Measurements from ENCODE around the gene SLC39A11. TPM values are rescaled to one million over a fixed set of nuclear protein-coding genes. Genes with fewer than 3 reads are reported as not detected.

SLC39A11 gene
- total RNA-seq, 1 donor from 2014 or later, result 5.5 TPM

DNA sequence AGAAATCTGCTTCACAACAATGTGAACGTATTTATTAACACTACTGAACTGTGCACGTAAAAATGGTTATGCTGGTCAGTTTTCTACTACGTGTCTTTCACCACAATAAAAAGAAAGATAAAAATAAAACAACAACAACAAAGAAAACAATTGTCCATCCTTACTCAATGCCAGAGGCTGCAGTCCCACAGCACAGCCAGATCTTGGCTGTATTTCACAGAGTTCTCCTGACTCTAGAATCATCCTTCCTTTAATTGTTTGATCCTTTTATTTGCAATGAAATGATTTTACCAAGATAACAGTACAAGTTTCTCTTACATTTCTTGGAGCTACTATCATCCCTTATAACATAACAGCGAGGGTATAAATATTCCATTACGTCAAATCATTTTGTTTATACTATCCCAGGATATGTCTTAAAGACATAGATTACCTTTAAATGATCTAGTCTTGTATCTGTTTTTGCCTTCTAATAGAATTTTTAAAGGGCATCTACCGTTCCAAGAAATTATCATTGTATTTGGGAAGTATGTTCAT is 103.3 kb downstream of the SLC39A11 start:
- no peak for TF ChIP-seq EZH2phosphoT487 (IDR thresholded peaks at IDR 0.05)
- no peak for TF ChIP-seq EZH2 (IDR thresholded peaks at IDR 0.05)
- TF ChIP-seq, protein P1, sequence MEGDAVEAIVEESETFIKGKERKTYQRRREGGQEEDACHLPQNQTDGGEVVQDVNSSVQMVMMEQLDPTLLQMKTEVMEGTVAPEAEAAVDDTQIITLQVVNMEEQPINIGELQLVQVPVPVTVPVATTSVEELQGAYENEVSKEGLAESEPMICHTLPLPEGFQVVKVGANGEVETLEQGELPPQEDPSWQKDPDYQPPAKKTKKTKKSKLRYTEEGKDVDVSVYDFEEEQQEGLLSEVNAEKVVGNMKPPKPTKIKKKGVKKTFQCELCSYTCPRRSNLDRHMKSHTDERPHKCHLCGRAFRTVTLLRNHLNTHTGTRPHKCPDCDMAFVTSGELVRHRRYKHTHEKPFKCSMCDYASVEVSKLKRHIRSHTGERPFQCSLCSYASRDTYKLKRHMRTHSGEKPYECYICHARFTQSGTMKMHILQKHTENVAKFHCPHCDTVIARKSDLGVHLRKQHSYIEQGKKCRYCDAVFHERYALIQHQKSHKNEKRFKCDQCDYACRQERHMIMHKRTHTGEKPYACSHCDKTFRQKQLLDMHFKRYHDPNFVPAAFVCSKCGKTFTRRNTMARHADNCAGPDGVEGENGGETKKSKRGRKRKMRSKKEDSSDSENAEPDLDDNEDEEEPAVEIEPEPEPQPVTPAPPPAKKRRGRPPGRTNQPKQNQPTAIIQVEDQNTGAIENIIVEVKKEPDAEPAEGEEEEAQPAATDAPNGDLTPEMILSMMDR (IDR thresholded peaks at IDR 0.05), result no peak

GRCh38 chr17:72988451-72988850 is 104.0 kb downstream of the SLC39A11 start:
- no peak overlapping the region for H2AFZ ChIP-seq (replicated peaks)
- no peak overlapping the region for H3K4me2 ChIP-seq
- no peak overlapping the region for H3K9ac ChIP-seq
- H3K79me2 ChIP-seq (ENCODE audit: low read depth), result no peaks in the 10 kb centered on the region
- TF ChIP-seq, protein P1 (IDR thresholded peaks at IDR 0.05), result no peak
- no peak for TF ChIP-seq EZH2phosphoT487 (IDR thresholded peaks at IDR 0.05)
- no peak for TF ChIP-seq EZH2 (IDR thresholded peaks at IDR 0.05)
- peaks cover 3% of the 10 kb centered on the region for H3K4me1 ChIP-seq
- H3K4me3 ChIP-seq, result no peak overlapping the region
- DNase-seq (ENCODE audit: low spot score), result no peak
- no peaks in the 10 kb centered on the region for H3K36me3 Mint-ChIP-seq
- no peak overlapping the region for H3K4me3 Mint-ChIP-seq
- no peaks in the 10 kb centered on the region for H4K20me1 ChIP-seq (ENCODE audit: low read depth)
- no peaks in the 10 kb centered on the region for H3K9me3 ChIP-seq (ENCODE audit: low read depth)
- no peaks in the 10 kb centered on the region for H3F3A ChIP-seq (ENCODE audit: low read depth)
- no peaks in the 10 kb centered on the region for H3K36me3 ChIP-seq
- no peaks in the 10 kb centered on the region for H3K27me3 ChIP-seq
- H3K27ac Mint-ChIP-seq, result no peak overlapping the region
- no peak overlapping the region for H3K27ac ChIP-seq
- H3K9me3 Mint-ChIP-seq, result no peaks in the 10 kb centered on the region
- H3K4me1 Mint-ChIP-seq, result no peaks in the 10 kb centered on the region
- H3K27me3 Mint-ChIP-seq (ENCODE audit: insufficient read depth, low read depth), result peaks cover 2% of the 10 kb centered on the region

More for the DNA sequence above, 103.3 kb downstream of the SLC39A11 start:
- Histone ChIP-seq H3K27ac (no peak overlapping the region), H2AFZ (replicated peaks) (no peak overlapping the region), H3K79me2 (ENCODE audit: low read depth) (no peaks in the 10 kb centered on the region), H3K4me3 (no peak overlapping the region), H3K9ac (no peak overlapping the region), H3K9me3 (ENCODE audit: low read depth) (no peaks in the 10 kb centered on the region), H3K36me3 (no peaks in the 10 kb centered on the region), H3K4me2 (no peak overlapping the region), H4K20me1 (ENCODE audit: low read depth) (no peaks in the 10 kb centered on the region), H3K4me1 (peaks cover 3% of the 10 kb centered on the region), H3K27me3 (no peaks in the 10 kb centered on the region), H3F3A (ENCODE audit: low read depth) (no peaks in the 10 kb centered on the region)
- Mint-ChIP-seq H3K9me3 (no peaks in the 10 kb centered on the region), H3K36me3 (no peaks in the 10 kb centered on the region), H3K4me3 (no peak overlapping the region), H3K4me1 (no peaks in the 10 kb centered on the region), H3K27me3 (ENCODE audit: insufficient read depth, low read depth) (peaks cover 2% of the 10 kb centered on the region), H3K27ac (no peak overlapping the region)
- DNase-seq (ENCODE audit: low spot score), result no peak

GRCh38 chr17:72987166-72987565 is 105.3 kb downstream of the SLC39A11 start:
- Mint-ChIP-seq H3K27ac (no peak overlapping the region), H3K36me3 (no peaks in the 10 kb centered on the region), H3K4me3 (no peak overlapping the region), H3K27me3 (ENCODE audit: insufficient read depth, low read depth) (peaks cover 2% of the 10 kb centered on the region), H3K9me3 (no peaks in the 10 kb centered on the region), H3K4me1 (peaks cover 3% of the 10 kb centered on the region)
- Histone ChIP-seq H3K4me1 (peaks cover 3% of the 10 kb centered on the region), H3K4me3 (no peak overlapping the region), H3K79me2 (ENCODE audit: low read depth) (no peaks in the 10 kb centered on the region), H3K36me3 (no peaks in the 10 kb centered on the region), H3K4me2 (no peak overlapping the region), H3K9ac (no peak overlapping the region), H3K27me3 (no peaks in the 10 kb centered on the region), H3K27ac (no peak overlapping the region), H4K20me1 (ENCODE audit: low read depth) (no peaks in the 10 kb centered on the region), H3K9me3 (ENCODE audit: low read depth) (no peaks in the 10 kb centered on the region), H3F3A (ENCODE audit: low read depth) (no peaks in the 10 kb centered on the region), H2AFZ (replicated peaks) (no peak overlapping the region)
- TF ChIP-seq EZH2 (IDR thresholded peaks at IDR 0.05) (no peak), EZH2phosphoT487 (IDR thresholded peaks at IDR 0.05) (no peak)
- TF ChIP-seq, protein P1 (IDR thresholded peaks at IDR 0.05), result no peak
- DNase-seq (ENCODE audit: low spot score), result no peak
